ENCODE results near the gene SPHK2. TPM values are rescaled to one million over a fixed set of nuclear protein-coding genes. Genes with fewer than 3 reads are reported as not detected.

SPHK2 gene
- total and polyA plus RNA-seq, 2 of the 8 experiments (the other 6 are each of a cell fraction or from before 2014, with no cell fraction given) = 43.9 to 60.9 TPM

- TF ChIP-seq CBX5 (IDR thresholded peaks at IDR 0.05; ENCODE audit: low read depth, low read length) = no peak
Observed at GRCh38 chr19:48575931-48576622, 43.2 kb upstream of the SPHK2 start (continued).

All from H1 (cell line).